CD4-positive, alpha-beta T cell treated with Interleukin-4 for 1 hour (primary cell): ENCODE measurements around the gene GINS1.
A peak's percentile ranks its signal among the peaks of the same experiment; 100 is the strongest.

ENCODE experiments used
- DNase-seq, 2 donors: peaks; one replicate each; pipeline ENCODE4 v3.0.0-alpha.2; 2020 to 2022

GINS1 gene

DNA sequence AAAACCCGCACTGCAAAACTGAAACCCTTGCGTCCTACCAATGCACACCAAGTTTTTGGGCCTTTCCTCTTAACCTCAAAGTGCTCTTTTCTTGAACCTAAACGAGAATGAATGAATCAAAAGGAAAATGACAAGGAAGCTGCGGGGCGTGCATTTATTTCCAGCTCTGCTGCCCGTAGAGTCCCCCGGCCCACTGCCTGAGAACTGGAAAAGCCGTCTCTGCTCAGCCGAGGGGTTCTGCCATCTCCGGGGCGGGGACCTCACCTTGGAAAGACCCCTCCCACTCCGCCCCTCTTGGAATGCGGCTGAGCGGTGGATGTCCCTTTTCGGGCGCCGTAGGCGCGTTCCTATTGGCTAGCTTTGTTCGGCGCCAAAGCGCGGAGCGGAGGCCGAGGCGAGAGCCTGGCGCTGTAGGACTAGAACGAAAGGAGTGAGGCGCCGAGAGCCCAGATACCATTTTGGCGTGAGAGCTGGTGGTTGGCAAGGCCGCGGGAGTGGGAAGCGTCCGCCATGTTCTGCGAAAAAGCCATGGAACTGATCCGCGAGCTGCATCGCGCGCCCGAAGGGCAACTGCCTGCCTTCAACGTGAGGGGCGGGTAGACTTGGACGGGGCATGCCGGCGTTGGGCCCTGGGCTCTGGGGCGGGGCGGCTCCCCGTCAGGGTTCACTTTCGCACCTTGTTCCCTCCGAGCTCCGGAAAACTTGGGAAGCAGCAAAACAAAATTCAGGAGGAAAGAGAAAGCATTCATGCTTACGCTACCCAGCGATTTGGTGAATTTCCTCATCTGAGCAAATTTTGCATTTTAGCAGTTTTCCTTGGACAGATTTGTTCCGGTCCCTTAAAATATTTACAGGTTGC is at the start of gene GINS1:
GINS1 (plus strand) TSS at position 363 of the 859 bp plus-strand sequence; CDS start at position 511, 148 bp downstream.
- DNase-seq, result peak; percentile 77 to 82

DNA sequence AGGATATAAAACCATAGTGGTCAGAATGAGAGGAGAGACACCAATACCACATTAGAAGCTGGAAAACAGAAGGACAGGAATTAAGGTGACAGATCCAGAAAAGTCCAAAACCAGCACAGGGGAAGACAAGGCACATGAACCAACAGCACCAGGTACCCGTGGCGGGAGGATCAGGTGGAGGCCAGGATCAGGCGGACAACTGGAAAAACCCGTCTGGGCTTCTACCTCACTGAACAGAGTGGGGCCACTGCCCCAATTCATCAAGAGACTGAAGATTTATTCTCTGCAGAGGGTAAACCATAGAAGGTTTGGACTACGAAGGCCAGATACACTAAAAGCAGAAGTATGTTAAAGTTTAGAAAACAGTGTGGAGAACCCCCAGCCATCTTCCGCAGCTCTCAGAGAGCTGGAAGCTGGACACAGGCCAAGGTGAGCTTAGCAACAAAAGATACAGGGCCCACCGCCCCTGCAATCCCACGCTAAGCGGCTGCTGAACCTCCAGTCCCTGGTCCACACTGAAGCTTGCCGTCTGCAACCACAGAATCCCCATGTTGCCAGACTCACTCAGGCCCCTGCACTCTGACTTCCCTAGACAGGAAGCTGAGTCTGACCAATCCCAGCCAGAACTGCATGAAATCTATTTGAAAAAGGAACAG is 46.7 kb upstream of the GINS1 start:
- DNase-seq, result no peak

DNA sequence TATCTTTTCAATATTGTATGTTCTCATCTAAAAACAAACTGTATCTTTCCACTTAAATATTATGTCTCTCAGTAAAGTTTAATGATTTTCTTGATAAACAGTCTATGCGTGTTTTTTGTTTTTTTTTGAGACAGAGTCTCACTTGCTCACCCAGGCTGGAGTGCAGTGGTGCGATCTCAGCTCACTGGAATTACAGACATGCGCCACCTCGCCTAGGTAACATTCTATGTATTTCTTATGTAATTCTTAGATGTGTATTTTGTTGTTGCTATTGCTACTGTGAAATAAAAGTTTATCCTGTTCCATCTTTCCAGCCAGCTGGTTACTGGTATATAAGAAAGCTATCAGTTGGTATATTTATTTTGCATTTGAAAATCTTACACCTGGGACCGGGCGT is 46.2 kb upstream of the GINS1 start:
- no peak for DNase-seq

DNA sequence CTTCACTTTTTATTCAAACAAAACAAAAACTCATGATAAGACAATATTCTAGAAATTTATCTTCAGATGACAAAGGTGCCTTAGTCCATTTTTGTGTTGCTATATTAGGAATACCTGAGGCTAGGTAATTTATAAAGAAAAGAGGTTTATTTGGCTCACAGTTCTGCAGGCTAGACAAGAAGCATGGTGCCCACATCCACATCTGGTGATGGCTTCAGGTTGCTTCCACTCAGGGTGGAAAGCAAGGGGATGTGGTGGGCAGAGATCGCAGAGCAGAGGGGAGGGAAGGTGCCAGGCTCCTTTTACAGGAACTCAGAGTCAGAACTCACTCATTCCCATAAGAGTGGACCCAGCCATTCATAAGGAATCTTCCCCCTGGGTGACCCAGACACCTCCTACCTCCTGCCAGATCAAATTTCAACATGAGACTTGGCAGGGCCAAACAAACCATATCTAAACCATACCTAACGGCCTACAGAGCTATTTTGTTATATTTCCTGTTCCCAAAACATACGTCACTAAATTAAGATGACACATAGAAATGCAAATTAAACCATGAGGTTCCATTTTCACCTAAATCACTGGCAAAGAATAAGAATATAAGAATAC is 43.2 kb upstream of the GINS1 start:
- no peak for DNase-seq

DNA sequence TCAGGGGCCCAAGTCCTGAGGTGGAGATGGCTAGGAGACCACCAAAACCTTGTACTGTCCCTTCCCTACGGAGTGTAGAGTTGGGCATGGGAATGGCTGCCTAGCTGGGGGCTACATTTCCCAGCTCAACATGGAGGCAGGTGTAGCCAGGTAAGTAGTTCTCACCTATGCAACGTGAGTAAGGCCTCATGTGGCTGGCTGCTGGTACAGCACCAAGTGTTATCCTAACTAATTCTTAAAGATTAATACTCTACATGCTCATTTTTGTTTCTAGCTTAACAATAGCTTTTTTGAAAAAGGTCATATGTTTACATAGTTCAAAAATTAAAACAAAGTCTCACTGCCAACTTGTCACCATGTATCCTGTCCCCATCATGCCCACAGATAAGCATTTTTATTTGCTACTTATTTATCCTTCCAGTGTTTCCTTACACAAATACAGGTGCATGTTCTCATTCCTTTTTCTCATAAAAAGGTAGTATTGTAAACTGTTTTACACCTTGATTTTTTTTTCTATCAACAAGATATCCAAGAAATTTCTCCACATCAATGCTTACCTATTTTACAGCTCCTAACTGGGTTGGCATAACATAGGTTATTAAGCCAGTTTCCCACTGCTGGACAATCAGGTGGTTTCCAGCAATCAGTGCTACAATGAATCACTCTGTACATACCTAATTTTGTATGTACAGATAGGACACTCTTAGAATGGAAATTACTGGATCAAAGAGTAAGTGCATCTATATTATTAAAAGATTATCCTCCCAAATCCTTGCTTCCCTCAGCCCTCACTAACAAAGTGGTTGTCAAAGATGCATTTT is 42.4 kb upstream of the GINS1 start:
- no peak for DNase-seq

DNA sequence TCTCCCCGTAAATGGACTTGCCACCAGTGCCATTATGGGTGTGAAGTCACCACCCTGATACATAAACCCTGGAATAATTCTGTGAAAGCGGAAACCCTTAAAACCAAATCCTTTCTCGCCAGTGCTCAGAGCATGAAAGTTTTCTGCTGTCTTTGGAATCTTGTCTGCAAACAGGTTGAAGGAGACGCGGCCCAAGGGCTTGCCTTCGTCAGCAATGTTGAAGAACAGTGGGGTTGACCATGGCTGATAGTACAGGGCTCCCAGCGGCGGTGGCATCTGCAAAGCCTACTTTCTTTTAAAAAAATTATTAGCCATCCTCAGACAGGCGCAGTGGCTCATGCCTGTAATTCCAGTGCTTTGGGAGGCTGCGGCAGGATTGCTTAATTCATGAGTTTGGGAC is 38.9 kb upstream of the GINS1 start:
- no peak for DNase-seq

DNA sequence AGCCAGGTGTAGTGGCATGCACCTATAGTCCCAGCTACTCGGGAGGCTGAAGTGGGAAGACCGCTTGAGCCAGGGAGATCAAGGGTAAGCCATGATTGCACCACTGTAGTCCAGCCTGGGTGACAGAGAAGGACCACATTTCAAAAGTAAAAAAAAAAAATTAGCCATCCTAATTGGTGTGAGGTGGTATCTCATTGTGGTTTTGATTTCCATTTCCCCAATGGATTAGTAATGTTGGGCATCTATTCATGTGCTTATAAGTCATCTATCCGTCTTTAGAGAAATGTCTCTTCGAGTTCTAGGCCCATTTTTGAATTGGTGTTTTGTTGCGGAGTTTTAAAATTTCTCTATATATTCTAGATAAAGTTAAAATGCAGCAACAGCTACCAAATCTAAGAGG is 38.5 kb upstream of the GINS1 start:
- DNase-seq, result no peak

DNA sequence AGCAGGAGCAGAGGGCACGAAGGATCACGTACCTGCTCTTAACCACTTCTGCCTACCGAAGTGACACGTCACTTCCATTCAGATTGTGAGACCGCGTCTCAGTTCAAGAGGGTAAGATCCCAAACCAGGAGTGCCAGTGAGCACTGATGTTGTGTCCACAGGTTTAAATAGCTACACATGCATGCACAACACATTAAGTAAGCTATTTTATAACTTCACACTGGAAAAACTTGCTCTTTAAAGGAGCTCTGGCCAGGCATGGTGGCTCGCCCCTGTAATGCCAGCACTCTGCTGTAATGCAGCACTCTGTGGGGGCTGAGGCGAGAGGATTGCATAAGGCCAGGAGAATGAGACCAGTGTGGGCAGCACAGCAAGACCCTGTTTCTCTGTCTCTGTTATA is 37.9 kb upstream of the GINS1 start:
- DNase-seq, result no peak

DNA sequence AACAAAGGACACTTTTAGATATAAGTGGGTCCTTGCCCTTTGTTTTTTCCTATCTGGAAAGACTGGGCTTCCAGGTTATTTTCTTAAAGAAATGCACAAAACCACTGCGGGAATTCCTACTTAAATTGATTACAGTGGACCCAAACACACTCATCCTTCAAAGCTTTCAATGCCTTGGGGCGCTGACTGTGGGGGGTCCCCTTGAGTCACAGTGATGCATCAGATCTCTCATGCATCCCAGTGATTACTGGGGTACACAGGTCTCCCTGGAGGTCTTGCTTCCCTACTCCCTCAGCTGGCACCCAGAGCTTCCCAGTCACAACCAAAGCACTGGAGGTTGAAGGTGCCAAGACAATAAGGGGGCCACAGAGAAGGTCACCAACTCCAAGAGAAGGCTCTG is 37.5 kb upstream of the GINS1 start:
- DNase-seq, result no peak

DNA sequence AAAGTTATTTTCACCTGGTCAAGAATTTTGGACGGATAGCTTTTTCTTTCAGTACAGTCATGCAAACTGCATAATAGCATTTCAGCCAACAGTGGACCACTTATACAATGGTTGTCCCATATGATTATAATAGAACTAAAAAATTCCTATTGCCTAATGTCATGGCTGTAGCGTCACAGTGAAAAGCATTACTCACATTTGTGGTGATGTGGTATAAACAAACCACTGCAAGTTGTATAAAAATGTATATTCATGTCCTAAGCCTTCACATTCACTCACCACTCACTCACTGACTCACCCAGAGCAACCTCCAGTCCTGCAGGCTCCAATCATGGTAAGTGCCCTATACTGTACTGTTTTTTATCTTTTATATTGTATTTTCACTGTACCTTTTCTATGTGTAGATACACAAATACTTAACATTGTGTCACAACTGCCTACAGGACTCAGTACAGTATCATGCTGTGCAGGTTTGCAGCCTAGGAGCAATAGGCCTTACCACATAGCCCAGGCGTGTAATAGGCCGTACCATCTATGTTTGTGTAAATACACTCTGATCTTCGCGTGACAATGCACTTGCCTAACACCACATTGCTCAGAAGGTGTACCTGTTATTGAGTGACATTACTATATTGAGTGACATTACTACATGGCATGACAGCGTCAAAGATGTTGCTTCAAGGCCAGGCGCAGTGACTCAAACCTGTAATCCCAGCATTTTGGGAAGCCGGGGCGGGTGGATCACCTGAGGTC is 34.7 kb upstream of the GINS1 start:
- no peak for DNase-seq

DNA sequence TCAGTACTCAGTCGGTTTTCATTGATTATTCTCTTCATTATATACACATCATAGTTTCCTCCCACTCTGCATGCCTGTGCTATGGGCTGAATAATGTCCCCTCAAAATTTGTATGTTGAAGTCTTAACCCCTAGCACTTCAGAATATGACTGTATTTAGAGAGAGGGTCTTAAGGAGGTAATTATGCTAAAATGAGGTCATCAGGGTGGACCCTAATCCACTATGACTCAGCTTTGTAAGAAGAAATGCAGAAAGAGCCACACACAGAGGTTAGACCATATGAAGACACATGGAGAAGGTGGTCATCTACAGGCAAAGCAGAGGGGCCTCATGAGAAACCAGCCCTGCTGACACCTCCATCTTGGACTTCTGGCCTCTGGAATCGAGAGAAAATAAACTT is 32.6 kb upstream of the GINS1 start:
- DNase-seq, result no peak

DNA sequence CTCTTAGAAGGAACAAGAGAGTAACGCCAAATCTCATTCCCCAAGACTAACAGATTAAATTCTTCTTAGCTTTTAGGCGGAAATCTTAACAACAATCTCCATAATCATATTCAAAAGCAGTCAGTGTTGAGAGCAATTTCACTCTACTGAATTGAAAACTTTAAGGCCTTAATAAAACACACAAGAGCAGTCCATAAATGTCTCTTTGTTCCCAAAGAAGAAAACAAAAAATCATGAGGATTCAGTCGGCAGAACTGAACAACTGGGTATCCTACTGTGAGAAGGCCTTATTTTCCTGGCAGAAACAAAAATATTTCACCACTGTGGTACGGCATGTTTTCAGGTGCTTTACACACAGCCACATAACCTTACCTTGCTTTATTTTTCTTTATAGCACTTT is 31.2 kb upstream of the GINS1 start:
- no peak for DNase-seq

DNA sequence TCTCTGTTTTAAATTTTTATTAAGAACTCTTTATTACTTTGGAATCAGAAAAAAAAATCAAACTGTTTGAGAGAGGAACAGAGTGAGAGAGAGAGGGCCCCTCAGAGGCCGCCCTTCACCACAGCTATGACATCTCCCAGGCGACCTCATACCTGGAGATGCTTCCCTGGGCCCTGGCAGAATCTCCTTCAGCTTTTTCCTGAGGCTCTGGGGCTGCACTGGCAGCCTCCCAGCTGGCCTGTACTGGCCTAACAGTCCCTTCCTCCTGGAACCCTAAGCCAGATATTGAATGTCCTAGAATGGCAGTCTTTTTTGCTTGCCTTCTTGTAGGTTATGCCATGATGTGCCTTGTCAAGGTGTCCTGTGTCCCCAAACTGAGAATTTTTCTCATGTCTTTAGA is 30.6 kb upstream of the GINS1 start:
- no peak for DNase-seq

DNA sequence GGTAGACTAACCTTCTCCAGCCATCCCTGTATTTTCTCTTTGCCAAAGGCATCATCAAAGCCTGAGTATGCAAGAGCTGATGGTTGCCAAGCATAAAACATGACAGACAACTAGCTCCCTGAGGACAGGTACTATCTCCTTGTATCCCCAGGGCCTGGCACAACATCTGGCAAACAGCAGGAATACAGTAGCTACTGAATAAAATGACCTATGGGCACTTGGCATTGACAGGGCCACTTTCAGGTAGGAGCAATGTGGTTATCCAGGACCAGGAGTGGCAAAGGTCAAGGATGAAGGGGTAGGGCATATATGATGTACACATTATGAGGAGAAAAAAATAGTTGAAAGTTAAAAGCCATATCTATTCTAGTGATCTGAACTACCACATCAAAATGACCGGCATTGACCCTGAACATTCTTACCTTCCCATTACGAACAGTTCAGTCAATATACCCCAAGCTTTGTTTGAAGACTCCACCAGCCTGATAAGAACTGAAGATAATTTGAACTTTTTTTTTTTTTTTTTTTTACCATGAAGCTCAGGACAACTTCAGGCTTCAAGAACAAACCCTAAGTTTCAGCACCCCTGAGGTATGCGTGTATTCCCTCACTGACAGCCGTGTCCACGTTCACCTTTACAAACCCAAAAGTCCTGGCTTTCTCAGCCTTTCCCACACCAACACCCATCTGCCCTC is 29.1 kb upstream of the GINS1 start:
- no peak for DNase-seq

DNA sequence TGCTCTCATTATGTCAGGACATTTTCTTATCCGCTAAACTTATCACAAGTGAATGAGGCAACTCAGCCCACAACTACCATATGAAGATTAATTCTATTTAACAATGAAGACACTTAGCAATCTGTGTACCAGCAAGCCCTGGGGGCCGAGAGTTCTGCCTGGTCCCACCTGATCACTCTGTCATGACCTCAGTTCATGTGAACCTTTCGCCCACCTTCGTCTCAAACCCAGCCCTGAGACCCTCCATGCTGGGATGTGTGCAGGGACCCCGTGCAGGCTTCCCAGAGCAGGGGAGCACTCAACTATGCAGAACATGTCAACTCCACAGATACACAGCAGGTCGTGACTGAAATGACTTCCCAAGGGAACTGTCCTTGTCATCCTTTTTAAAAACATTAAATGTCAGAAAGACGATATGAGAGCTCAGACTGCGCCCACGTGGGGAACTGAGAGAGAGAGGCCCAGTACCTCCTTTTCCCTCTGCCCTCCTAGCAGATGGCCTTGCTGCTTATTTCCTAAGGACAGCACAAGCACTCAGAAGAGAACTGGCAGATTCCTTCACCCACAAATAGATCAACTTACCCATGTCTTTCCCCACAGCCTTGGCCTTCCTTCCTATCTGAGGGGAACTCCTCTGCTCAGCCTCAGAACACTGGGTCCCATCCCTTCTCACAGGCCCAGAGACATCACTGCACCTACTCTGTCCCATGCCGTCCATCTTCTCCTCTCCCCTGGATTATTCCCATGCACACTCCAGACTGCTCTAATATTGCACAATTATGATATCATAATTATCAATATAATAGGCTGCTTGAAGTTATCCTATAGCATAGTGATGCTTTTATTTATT is 28.4 kb upstream of the GINS1 start:
- DNase-seq, result no peak

DNA sequence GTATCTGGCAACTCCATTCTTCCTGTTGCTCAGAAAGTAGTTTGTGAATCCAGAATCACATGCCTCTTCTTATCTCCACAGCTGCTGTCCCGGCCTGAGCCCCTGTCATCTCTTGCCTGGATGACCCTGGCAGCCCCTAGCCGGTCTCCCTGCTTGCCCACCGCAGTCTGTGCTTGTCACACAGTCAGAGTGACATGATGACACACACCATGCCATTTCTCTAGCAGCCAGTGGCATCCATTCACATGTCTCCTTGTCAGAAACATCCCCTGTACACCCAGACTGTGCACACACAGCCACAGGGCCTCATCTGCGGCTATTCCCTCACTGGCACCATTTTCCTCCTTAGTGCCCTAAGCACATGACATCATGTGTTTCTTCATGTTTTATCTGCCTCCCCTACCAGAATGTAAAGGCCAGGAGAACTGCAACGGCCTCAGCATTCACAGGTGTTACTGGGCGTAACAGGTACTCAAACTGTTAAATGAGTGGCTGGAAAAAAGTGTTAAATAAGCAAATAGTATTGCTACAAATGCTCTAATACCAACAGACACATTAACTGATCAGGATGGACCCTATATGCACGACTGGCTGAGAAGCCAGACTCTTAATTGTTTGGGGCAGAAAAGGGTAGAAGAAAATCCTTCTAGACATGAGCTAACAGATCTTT is 26.4 kb upstream of the GINS1 start:
- DNase-seq, result no peak

DNA sequence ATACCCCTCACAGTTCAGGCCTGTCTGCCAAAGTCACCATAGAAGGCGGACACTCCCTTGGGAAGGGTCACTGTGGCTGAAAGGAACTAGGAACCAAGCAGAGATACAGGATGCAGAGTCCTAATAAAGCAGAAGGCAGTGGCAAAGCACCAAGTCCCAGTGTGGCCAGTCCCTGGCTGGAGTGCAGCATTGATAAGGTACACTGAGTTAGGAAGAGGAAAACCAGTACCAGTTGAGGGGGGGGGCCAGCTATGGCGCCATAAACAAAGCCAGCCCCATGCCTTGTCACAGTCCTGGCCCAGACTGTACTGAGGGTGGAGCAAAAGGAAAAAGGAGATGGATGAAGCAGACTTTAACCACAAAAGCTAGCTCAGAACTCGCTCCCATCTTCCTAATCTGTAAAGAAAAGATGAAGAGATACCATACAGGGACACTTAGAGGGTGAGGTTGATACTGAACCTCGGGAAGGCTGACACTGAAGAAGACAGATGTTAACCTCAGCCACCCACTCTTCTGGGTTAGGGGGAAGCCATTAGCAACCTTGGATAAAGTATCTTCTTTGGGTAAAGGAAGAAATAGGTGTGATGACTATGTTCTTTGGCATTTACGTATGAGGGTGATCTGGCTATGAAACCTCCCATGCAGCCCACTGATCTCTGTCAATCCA is 24.6 kb upstream of the GINS1 start:
- no peak for DNase-seq

DNA sequence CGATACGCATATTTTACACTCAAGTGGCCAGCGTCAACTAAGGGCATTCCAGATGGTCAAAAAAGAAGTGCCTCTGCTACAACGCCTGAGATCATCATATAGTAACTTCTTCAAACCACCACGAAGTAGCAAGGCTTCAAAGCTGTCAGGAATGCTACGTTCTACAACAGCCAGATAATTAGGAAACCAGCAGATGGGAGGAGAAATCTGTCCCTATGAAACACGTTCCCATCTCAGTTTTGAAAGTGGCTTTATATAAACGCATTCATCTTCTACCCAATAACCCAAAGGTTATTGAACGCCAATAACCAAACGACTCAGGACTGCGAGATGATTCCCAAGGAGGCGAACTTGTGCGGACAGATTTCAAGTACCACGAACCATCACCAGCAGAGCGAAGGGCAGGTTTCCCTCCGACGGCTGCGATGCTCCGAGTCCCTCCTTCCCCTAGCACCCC is 18.0 kb upstream of the GINS1 start:
- no peak for DNase-seq

DNA sequence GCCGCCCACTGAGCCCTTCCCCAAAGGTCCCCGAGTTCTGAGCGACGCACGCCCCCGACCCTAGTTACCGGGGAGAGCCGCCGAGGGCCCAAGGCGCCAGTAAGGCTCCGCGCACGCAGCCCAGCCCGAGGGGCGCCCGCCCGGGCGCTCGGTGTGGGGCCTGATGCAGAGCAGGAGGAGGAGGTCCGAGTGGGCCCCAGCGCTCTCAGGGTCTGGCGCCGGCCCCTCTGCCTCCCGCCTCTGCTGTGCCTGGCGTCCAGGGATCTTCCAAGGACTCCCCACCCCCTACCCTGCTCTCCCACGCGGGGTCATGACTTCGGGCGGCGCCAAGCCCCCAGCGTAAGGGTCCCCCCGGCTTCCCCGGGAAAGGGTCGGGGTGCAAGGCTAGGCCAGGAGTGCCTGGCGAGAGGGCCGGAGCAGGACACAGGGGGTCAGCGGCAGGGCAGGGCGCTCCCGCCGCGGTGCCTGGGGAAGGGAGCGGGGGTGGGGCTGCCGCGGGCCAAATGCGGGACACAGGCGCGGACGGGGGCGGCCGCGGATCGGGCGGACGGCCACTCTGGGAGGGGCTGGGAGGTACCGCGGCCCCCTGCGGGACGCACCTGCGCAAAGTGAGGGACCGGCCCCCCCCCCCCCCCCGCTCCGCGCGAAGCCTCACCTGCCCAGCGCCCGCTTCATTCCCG is 17.5 kb upstream of the GINS1 start:
- DNase-seq, result no peak
